GM12878 (cell line): ENCODE results near the gene TDRD7. TPM values are rescaled to one million over a fixed set of nuclear protein-coding genes. Genes with fewer than 3 reads are reported as not detected.
A peak's percentile ranks its signal among the peaks of the same experiment; 100 is the strongest.

Experiments
- BHLHE40 ChIP-seq, 2 experiments: fragments of 450-650 bp in 1 of 2; IDR thresholded peaks; 2 replicates each; pipeline ENCODE4 v1.6.1; 2011 to 2017; ENCODE audit warnings: low read depth in 2 of 2, borderline replicate concordance in 1 of 2, improper control_type of control experiment in 1 of 2, low read length in 1 of 2, mild to moderate bottlenecking in 1 of 2
- CHD2 ChIP-seq: IDR thresholded peaks from 2 replicates; pipeline ENCODE4 v1.6.1; 2011; ENCODE audit warnings: low read depth, low read length, improper control_type of control experiment, borderline replicate concordance
- DPF2 ChIP-seq: fragments of 450-650 bp; IDR thresholded peaks from 2 replicates; pipeline ENCODE4 v1.6.1; 2017; ENCODE audit warnings: mild to moderate bottlenecking
- GABPA ChIP-seq: IDR thresholded peaks from 2 replicates; pipeline ENCODE4 v1.6.1; 2014; ENCODE audit warnings: antibody characterized with exemption, low read depth, mild to moderate bottlenecking, inconsistent platforms
- HDAC2 ChIP-seq: fragments of 200-600 bp; sonication (generic); IDR thresholded peaks from 2 replicates; pipeline ENCODE4 v1.6.1; 2017
- IKZF2 ChIP-seq, 2 experiments: fragments of 450-650 bp; IDR thresholded peaks; 2 replicates each; pipeline ENCODE4 v1.6.1; 2017; ENCODE audit warnings: mild to moderate bottlenecking in 2 of 2, moderate library complexity in 2 of 2
- NR2C1 ChIP-seq: fragments of 450-650 bp; IDR thresholded peaks from 2 replicates; pipeline ENCODE4 v1.6.1; 2017; ENCODE audit warnings: antibody characterized with exemption, mild to moderate bottlenecking, moderate library complexity
- NR2C2 ChIP-seq: IDR thresholded peaks from 2 replicates; pipeline ENCODE4 v1.6.1; 2011; ENCODE audit warnings: borderline replicate concordance, low read depth; ENCODE audit not compliant: control insufficient read depth, insufficient read length
- PAX8 ChIP-seq: fragments of 450-650 bp; IDR thresholded peaks from 2 replicates; pipeline ENCODE4 v1.6.1; 2017; ENCODE audit warnings: mild to moderate bottlenecking, moderate library complexity
- POU2F2 ChIP-seq: IDR thresholded peaks from 3 replicates; pipeline ENCODE4 v1.6.1; 2011; ENCODE audit warnings: low read depth, mild to moderate bottlenecking, low read length, borderline replicate concordance
- RAD21 ChIP-seq: IDR thresholded peaks from 2 replicates; pipeline ENCODE4 v1.6.1; 2011; ENCODE audit warnings: mild to moderate bottlenecking, low read depth, low read length, moderate library complexity; ENCODE audit not compliant: insufficient read depth
- SMAD1 ChIP-seq: fragments of 450-650 bp; IDR thresholded peaks from 2 replicates; pipeline ENCODE4 v1.6.1; 2018; ENCODE audit warnings: mild to moderate bottlenecking, low read depth; ENCODE audit not compliant: partially characterized antibody
- SRF ChIP-seq, 2 experiments: IDR thresholded peaks; 2 replicates each; pipeline ENCODE4 v1.6.1; 2011; ENCODE audit warnings: low read depth in 2 of 2, low read length in 2 of 2, mild to moderate bottlenecking in 1 of 2, moderate library complexity in 1 of 2
- TCF12 ChIP-seq: IDR thresholded peaks from 2 replicates; pipeline ENCODE4 v1.6.1; 2011; ENCODE audit warnings: low read depth, mild to moderate bottlenecking, low read length
- YY1 ChIP-seq: IDR thresholded peaks from 2 replicates; pipeline ENCODE4 v1.6.1; 2011; ENCODE audit warnings: low read depth, mild to moderate bottlenecking, low read length
- polyA plus RNA-seq, 11 experiments: library from polyadenylated mRNA; depleted of rRNA in 4 of 11; unstranded in 6 of 11; stranded (reverse) in 5 of 11; fragments of >200 nt; fragmentation: Nextera tagmentation in 4 of 11; fragmentation: Illumina TruSeq in 1 of 11; extraction: Ambion mirVana in 4 of 11; extraction: Trizol in 1 of 11; gene quantifications; 1 replicate in 1 of 11; 2 replicates in 10 of 11; pipeline versions ENCODE4 v1.2.1 to v1.2.3, GENCODE V29; 2011 to 2016; ENCODE audit warnings: inconsistent platforms in 2 of 11, missing spikeins in 2 of 11, low read depth in 1 of 11
- total RNA-seq, 4 experiments: library from RNA; depleted of rRNA in 3 of 4; stranded (reverse); fragments of >200 nt in 3 of 4; fragmentation: Illumina TruSeq in 1 of 4; extraction: Trizol in 1 of 4; gene quantifications; 2 replicates each; pipeline versions ENCODE4 v1.2.1 to v1.2.3, GENCODE V29; 2013 to 2021
- TF ChIP-seq, protein P1 (sequence below): fragments of 450-650 bp; formaldehyde crosslinking; IDR thresholded peaks from 2 replicates; pipeline ENCODE4 v1.4.0; 2020; ENCODE audit warnings: mild to moderate bottlenecking, moderate library complexity
- TF ChIP-seq, protein P2 (sequence below): IDR thresholded peaks from 2 replicates; pipeline ENCODE4 v1.6.1; 2011; ENCODE audit warnings: borderline replicate concordance, low read depth, mild to moderate bottlenecking, moderate library complexity, low read length; ENCODE audit not compliant: insufficient read depth, poor library complexity, severe bottlenecking
- TF ChIP-seq, protein P3 (sequence below): fragments of 450-650 bp; conservative IDR thresholded peaks from 2 replicates; pipeline ENCODE4 v1.6.1; 2017; ENCODE audit warnings: mild to moderate bottlenecking, moderate library complexity
- TF ChIP-seq, protein P4 (sequence below): fragments of 450-650 bp; IDR thresholded peaks from 2 replicates; pipeline ENCODE4 v1.6.1; 2017; ENCODE audit warnings: antibody characterized with exemption, mild to moderate bottlenecking, moderate library complexity

The TDRD7 gene
- total and polyA plus RNA-seq, 10 of the 15 experiments (the other 5 are each of a cell fraction or from before 2014, with no cell fraction given) = 5.7 to 26.4 (median 16.2) TPM

DNA sequence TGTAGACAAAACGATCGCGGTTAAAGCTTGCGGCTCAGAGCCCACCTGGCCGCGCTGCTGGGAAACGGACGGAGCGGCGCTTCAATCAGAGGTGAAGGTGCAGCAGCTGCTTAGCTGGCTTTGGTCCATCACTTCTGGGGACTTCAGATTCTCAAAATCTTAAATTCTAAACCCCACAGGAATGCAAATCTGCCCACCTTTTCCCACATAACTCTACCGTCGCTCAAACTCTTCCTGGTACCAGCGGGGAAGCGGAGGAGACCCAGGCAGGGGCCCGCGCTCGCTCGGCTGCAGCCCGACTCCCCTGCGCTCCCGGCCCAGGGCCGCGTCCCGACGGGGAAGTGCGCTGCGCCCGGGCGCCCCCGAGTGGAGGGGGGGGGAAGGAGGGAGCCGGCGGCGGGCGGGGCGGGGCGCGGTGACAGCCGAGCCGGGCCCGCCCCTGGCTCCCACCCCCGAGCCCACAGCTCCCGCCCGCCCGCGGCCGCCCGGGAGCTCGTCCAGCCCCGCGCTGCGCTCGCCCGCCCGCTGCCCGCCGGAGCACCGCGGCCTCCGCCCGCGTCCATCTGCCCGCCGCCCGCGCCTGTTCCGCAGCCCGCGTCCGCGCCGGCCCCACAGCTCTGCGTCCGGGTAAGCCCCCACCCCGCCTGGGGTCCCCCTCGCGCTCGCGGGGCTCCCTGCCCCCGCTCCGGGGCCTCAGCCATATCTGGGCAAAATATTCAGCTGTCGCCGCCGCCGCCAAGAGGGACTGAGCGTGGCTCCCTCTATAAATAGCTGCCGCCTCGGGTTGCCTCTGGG, 89.5 kb downstream of the TDRD7 start, which contains the start of gene TMOD1 (continued):
- TF ChIP-seq, protein P1, sequence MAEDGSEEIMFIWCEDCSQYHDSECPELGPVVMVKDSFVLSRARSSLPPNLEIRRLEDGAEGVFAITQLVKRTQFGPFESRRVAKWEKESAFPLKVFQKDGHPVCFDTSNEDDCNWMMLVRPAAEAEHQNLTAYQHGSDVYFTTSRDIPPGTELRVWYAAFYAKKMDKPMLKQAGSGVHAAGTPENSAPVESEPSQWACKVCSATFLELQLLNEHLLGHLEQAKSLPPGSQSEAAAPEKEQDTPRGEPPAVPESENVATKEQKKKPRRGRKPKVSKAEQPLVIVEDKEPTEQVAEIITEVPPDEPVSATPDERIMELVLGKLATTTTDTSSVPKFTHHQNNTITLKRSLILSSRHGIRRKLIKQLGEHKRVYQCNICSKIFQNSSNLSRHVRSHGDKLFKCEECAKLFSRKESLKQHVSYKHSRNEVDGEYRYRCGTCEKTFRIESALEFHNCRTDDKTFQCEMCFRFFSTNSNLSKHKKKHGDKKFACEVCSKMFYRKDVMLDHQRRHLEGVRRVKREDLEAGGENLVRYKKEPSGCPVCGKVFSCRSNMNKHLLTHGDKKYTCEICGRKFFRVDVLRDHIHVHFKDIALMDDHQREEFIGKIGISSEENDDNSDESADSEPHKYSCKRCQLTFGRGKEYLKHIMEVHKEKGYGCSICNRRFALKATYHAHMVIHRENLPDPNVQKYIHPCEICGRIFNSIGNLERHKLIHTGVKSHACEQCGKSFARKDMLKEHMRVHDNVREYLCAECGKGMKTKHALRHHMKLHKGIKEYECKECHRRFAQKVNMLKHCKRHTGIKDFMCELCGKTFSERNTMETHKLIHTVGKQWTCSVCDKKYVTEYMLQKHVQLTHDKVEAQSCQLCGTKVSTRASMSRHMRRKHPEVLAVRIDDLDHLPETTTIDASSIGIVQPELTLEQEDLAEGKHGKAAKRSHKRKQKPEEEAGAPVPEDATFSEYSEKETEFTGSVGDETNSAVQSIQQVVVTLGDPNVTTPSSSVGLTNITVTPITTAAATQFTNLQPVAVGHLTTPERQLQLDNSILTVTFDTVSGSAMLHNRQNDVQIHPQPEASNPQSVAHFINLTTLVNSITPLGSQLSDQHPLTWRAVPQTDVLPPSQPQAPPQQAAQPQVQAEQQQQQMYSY = no peak
- TF ChIP-seq YY1 (0 out of 2 replicates have a peak, but pooled peaks have one; percentile 19), NR2C1 (0 out of 2 replicates have a peak, but pooled peaks have one; percentile 27), TCF12 (peak; percentile 89), PAX8 (no peak), GABPA (no peak), POU2F2 (0 out of 3 replicates have a peak, but pooled peaks have one; percentile 16), SMAD1 (no peak), NR2C2 (no peak), IKZF2 (IDR thresholded peaks at IDR 0.05) (peak in 1 of 2 experiments; percentile 39; a peak in 2 of 4 replicates), BHLHE40 (IDR thresholded peaks at IDR 0.05; ENCODE audit: borderline replicate concordance in 1 of 2, low read depth in 2 of 2, low read length in 1 of 2) (peak in 1 of 2 experiments; percentile 73; a peak in 2 of 4 replicates), HDAC2 (no peak), CHD2 (no peak), RAD21 (peak; percentile 39; the same call in 1 of the 2 replicates), DPF2 (no peak), SRF (IDR thresholded peaks at IDR 0.05; ENCODE audit: low read depth in 2 of 2, low read length in 2 of 2) (0 out of 4 replicates have a peak, but pooled peaks of 1 of the 2 experiments have one; percentile 9)
- TF ChIP-seq, protein P2, sequence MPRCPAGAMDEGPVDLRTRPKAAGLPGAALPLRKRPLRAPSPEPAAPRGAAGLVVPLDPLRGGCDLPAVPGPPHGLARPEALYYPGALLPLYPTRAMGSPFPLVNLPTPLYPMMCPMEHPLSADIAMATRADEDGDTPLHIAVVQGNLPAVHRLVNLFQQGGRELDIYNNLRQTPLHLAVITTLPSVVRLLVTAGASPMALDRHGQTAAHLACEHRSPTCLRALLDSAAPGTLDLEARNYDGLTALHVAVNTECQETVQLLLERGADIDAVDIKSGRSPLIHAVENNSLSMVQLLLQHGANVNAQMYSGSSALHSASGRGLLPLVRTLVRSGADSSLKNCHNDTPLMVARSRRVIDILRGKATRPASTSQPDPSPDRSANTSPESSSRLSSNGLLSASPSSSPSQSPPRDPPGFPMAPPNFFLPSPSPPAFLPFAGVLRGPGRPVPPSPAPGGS = peak; percentile 15
- TF ChIP-seq, protein P3, sequence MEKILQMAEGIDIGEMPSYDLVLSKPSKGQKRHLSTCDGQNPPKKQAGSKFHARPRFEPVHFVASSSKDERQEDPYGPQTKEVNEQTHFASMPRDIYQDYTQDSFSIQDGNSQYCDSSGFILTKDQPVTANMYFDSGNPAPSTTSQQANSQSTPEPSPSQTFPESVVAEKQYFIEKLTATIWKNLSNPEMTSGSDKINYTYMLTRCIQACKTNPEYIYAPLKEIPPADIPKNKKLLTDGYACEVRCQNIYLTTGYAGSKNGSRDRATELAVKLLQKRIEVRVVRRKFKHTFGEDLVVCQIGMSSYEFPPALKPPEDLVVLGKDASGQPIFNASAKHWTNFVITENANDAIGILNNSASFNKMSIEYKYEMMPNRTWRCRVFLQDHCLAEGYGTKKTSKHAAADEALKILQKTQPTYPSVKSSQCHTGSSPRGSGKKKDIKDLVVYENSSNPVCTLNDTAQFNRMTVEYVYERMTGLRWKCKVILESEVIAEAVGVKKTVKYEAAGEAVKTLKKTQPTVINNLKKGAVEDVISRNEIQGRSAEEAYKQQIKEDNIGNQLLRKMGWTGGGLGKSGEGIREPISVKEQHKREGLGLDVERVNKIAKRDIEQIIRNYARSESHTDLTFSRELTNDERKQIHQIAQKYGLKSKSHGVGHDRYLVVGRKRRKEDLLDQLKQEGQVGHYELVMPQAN = peak; percentile 50; the same call in 1 of the 2 replicates
- TF ChIP-seq, protein P4, sequence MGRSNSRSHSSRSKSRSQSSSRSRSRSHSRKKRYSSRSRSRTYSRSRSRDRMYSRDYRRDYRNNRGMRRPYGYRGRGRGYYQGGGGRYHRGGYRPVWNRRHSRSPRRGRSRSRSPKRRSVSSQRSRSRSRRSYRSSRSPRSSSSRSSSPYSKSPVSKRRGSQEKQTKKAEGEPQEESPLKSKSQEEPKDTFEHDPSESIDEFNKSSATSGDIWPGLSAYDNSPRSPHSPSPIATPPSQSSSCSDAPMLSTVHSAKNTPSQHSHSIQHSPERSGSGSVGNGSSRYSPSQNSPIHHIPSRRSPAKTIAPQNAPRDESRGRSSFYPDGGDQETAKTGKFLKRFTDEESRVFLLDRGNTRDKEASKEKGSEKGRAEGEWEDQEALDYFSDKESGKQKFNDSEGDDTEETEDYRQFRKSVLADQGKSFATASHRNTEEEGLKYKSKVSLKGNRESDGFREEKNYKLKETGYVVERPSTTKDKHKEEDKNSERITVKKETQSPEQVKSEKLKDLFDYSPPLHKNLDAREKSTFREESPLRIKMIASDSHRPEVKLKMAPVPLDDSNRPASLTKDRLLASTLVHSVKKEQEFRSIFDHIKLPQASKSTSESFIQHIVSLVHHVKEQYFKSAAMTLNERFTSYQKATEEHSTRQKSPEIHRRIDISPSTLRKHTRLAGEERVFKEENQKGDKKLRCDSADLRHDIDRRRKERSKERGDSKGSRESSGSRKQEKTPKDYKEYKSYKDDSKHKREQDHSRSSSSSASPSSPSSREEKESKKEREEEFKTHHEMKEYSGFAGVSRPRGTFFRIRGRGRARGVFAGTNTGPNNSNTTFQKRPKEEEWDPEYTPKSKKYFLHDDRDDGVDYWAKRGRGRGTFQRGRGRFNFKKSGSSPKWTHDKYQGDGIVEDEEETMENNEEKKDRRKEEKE = peak; percentile 78
